DMS153 treated with DMSO at 0.1 percent for 48 hours (cell line): ENCODE measurements around the gene GNAQ.
"Not testable (repeated sequence)": the region's sequence is repeated elsewhere in the genome, so short reads cannot be mapped to it uniquely, and the experiment has no call there.

Source experiments
- DNase-seq: peaks from one replicate; lab custom pipeline; 2025; ENCODE audit not compliant: unreplicated experiment; lab: John Stamatoyannopoulos, UW

GNAQ gene

GRCh38 chr9:77793849-77794248, 237.8 kb downstream of the GNAQ start:
- DNase-seq = peak; percentile 33

DNA sequence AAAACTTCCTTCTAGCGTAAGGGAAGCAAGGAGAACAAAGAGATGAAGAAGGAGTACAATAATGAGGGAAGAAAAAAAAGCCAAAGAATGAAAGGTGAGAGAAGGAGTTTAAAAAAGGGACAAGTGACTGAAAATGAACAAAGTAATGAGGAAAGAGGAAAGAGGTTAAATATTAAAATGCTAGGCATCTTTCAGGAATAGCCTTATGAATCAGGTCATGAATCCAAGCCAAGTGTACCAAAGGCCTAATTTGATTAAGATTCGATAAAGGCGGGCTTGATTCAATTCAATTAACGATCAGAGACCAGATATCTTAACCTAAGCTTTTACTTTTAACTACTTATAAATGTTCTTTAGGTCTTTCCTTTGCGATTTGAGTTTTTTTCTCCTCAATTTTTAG, 241.7 kb downstream of the GNAQ start:
- no peak for DNase-seq

GRCh38 chr9:77785341-77785740, 246.3 kb downstream of the GNAQ start:
- DNase-seq = no peak

DNA sequence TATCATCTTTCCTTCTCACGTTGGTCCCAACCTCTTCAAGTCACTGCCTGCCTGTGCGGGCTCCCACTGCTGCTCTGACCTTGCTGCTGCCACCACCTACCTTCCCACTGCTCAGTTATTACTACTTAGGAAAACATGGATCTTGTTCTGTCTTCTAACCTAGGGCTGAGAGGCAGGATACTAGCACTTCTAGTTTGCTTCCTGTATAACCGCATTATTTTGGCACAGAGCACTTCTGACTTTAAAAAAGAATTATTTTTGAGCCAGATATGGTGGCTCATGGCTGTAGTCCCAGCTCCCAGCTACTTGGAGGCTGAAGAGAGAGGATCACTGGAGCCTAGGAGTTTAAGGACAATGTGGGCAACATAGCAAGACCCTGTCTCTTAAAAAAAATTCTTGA, 248.1 kb downstream of the GNAQ start:
- no peak for DNase-seq

DNA sequence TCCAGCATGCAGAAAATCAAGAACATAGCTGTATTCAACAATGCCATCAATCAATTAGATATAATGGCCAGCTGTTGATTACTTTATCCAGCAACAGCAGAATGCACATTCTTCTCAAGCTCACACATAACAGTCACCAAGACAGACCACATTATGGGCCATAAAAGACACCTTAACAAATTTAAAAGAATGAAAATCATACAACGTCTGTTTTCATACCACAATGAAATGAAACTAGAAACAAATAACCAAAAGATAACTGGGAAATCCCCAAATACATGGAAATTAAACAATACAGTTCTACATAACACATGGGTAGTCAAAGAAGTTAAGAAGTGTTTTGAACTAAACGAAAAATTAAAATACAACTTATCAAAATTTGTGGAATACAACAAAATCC, 252.6 kb downstream of the GNAQ start:
- DNase-seq = no peak

GRCh38 chr9:77773381-77773780, 258.2 kb downstream of the GNAQ start:
- no peak for DNase-seq

DNA sequence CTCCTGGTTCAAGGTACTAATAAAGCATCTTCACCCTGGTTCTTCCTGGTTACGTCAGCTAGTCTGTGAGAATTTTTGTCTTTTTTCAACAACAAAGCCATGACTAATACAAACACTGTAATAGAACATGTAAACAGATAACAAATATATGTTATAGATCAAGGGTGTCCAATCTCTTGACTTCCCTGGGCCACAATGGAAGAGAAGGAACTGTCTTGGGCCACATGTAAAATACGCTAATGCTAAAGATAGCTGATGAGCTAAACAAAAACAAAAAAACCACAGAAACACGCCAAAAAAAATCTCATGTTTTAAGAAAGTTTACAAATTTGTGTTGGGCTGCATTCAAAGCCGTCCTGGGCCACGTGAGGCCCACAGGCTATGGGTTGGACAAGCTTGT, 259.0 kb downstream of the GNAQ start:
- no peak for DNase-seq

DNA sequence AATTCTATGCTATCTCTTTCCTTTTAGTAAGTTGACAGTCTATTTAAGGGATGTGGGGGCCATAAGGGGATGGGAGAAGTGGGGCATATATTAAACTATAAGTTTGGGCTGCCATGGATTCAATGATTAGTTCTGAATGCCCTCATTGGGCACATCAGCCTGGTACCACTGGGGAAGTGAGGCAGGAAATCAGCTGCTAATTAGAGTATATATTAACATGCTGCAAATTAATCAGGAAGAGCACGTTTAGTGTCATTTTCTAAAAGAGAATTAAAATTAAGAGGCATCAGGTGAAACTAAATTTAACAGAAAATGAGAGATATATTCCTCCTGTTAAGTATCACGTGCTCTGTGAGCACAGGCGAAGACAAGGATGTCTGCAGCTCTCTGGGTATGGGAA, 260.4 kb downstream of the GNAQ start:
- no peak for DNase-seq

DNA sequence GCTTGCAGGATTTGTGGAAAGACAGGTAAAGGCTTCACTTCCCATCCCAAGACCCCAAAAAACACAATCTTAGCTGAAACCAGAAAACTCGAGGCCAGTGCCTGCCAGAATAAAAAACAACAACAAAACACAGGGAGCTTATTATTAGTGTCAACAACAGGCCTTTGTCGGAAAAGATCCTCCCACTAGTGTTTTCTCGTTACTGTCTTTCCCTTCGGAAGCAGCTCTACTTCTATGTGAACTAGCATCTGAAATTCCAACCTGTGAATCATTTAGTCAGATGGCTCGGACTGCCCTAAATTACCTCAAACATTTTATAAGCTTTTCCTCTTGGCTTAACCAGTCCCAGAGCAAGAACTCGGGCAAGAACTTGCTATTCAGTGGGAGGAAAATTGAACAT, 261.3 kb downstream of the GNAQ start:
- DNase-seq = no peak

DNA sequence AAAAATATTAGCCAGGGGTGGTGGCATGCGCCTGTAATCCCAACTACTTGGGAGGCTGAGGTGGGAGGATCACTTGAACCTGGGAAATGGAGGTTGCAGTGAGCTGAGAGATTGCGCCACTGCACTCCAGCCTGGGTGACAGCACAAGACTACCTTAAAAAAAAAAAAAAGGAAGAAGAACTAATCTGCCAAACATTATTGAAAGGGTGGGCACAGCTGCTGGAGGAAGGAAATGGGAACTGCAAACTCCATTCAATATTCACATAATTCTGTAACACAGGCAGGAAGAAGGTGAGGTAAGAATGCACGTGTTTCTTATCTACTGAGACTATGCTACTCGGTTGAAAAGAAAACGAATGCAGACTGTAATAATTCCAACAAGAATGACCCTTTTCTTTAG, 262.4 kb downstream of the GNAQ start:
- DNase-seq = no peak

DNA sequence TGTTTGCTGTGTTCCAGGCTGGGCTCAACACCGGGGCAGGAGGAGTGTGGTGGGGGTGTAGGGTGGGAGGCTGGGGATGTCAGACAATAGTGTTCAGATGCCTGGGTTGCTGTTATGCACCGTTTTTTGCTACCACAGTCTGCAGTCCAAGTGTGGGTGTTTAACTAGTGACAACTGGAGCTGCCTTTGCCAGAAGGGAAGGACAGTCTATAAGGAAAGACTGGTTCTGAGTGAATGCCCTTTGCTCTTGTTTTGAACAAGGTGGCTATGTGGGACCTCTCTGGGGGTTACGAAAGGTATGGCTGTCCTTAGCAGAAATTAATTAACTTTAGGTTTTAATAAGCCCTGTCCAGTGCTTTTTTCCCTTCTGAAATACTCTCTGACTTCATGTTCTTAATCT, 265.0 kb downstream of the GNAQ start:
- DNase-seq = no peak

- no peak for DNase-seq
Observed at GRCh38 chr9:77765781-77766259, 265.8 kb downstream of the GNAQ start.

- DNase-seq = no peak
Observed at GRCh38 chr9:77764894-77765780, 266.5 kb downstream of the GNAQ start.

- no peak for DNase-seq
Observed at GRCh38 chr9:77763566-77763965, 268.0 kb downstream of the GNAQ start.

DNA sequence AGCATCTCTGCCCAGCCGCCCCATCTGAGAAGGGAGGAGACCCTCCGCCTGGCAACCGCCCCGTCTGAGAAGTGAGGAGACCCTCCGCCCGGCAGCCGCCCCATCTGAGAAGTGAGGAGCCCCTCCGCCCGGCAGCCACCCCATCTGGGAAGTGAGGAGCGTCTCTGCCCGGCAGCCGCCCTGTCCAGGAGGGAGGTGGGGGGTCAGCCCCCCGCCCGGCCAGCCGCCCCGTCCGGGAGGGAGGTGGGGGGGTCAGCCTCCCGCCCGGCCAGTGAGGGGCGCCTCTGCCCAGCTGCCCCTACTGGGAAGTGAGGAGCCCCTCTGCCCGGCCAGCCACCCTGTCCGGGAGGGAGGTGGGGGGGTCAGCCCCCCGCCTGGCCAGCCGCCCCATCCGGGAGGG, 270.7 kb downstream of the GNAQ start:
- not testable (repeated sequence) for DNase-seq

DNA sequence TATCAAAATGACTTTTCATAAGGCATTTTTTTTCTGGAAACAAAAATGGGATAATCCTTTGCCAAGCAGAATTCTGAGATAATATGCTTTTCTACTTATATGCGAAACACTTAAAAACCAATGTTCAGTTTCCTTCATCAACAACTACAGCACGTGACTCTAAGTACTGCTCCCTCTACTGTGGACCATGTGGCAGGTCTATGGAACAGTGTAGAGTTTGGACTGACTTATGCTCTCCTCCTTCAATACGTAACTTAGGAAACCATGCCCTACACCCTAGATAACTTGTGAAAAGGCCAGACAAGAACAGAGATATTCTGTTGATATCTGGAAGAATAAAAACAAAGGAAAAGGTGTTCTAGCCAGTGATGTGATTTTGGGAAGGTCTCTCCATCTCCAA, 272.2 kb downstream of the GNAQ start:
- DNase-seq = no peak

DNA sequence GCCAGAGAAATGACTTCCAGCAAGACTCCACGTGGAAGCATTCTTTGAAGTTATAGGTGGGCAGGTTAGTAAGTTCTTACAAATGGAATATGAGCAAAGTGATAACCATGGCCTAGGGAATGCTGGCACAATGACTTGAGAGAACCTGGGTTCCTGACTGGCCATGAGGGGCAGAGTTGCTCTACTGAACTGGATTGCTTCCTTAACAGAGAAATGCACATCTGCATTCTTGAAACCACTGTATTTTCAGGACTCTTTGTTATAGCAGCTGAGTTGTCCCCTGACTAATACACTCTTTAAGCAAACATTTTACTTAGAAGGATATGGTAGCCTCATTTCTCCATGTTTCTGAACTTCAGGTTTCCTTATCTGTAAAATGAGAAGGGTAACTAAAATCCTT, 275.2 kb downstream of the GNAQ start:
- no peak for DNase-seq

DNA sequence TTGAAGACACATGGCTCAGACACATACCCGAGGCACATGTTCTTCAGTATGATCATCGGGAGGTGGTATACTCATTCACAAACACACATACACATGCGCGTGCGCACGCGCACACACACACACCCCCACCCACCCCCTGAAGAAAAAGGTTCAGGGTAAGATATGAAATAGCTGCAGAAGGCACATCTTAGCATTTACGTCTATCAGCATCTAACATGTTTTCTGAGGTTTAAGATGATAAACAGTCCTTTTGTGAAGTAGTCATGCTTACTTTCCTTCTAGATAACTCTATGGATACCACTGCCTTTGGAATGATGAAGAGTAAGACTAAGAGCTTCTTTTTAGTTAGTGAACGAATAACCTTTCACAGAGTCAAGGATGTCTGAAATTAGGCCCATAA, 278.4 kb downstream of the GNAQ start:
- no peak for DNase-seq

DNA sequence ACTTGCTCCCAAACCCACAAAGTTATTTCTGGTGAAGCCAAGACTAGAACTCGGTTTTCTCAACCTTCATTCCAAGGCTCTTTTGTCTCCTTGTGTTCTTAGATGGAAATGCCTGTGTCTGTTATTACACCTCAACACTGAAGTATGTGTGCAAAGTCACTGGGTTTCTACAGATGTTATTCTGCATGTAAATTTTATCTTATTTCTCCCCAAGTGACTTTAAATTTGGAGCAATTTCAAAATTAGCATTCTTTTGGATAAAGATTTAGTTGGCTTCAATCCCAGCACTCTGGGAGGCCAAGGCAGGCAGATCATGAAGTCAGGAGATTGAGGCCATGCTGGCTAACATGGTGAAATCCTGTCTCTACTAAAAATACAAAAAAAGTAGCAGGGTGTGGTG, 279.1 kb downstream of the GNAQ start:
- DNase-seq = no peak

DNA sequence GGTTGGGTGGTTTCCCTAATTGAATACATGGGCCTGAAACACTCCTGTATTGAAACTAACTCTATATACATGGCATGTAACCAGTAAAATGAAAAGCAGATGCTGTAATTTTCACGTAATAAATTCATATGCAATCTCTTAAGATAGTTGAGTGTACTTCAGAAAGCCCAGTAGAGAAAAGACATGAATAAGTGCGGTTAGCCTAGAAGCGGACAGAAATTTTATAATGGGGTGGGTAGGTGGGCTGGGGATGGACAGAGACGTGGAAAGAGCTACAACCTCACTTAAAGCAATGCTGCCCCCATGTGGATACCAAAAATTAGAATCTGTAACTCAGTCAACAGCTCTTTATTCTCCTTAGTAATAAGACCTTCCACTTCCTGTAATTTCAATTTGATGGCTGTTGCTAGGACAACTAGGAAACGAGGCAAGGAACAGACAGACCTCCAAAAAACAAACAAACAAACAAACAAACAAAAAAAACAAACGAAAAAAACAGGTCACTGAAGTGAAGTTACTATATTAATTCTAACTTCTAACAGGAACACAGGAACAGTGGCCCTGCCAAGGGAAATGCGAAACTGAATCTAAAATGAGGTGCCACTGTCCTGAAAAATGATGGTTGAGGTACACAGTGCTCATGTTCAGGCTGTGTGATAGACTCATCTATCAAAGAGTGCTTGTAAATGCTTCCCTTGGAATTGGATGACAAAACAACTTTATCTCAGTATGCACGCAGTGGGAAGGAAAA, 280.1 kb downstream of the GNAQ start:
- peak; percentile 58 for DNase-seq

DNA sequence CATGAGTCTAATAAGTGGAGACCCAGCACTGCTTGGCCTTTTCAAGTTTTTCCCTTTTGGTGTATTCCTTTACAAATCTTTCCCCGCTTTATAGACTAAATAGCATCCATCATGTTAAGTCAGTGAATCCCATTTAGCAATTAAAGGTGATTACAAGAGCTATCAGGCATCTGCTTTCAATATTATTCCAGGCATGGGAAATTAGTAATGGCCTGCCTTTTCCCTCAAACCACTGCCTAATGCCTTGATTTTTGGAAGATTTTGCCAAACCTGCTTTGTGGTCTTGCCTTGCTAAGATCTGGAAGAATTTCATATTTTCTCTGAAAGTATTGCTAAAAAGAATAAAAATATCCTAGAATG, 280.6 kb downstream of the GNAQ start:
- no peak for DNase-seq

DNA sequence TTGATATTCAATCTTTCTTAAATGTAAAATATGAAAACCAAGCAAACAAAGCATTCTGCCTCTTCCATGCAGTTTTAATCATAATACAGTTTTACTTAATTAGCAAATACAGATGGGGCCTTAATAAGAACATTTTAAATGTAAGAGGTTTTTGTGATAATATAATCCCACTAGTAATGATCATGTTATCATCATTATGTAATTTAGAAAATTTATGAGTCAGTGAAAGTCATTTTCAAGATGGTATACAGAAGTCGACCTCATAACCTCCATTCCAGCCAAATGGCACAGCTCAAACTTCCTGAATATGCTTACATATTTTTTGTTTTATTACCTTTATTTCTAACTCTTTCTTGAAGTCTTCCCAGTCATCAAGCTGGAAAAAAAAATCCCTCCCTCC, 281.3 kb downstream of the GNAQ start:
- DNase-seq = no peak
